Measurements from ENCODE around the gene MYO5B.
A peak's percentile ranks its signal among the peaks of the same experiment; 100 is the strongest.

MYO5B gene

GRCh38 chr18:49980896-49981295 is 214.1 kb downstream of the MYO5B start:
- no peaks in the 10 kb centered on the region for H3K27me3 ChIP-seq (ENCODE audit: insufficient read depth, low read length, poor library complexity)
- no peak overlapping the region for H2BK5ac ChIP-seq (ENCODE audit: low read length)
- H3K4me1 ChIP-seq (ENCODE audit: control insufficient read depth, low read depth, low read length), result no peaks in the 10 kb centered on the region
- H3K23ac ChIP-seq (ENCODE audit: low read length), result no peak overlapping the region
- no peak overlapping the region for H3K56ac ChIP-seq (ENCODE audit: low read length)
- H4K8ac ChIP-seq (ENCODE audit: low read depth, low read length), result no peak overlapping the region
- H3K36me3 ChIP-seq (ENCODE audit: control insufficient read depth, insufficient read depth, low read length), result no peaks in the 10 kb centered on the region
- no CpG with 5 or more reads among the region's 4 CpGs for WGBS (ENCODE audit: extremely low coverage, insufficient coverage, low lambda C conversion rate)
- H3K4me3 ChIP-seq (ENCODE audit: low read length), result no peak overlapping the region
- H3K27ac ChIP-seq (ENCODE audit: low read depth, low read length), result no peak overlapping the region
- no peak overlapping the region for H3K9ac ChIP-seq (ENCODE audit: low read length)
- H2BK15ac ChIP-seq (replicated peaks; ENCODE audit: low read depth), result no peak overlapping the region
- H3K79me2 ChIP-seq (ENCODE audit: control insufficient read depth, insufficient read depth, low read length), result no peaks in the 10 kb centered on the region
- H3K4me2 ChIP-seq (ENCODE audit: low read length), result no peak overlapping the region
- H3K4ac ChIP-seq (ENCODE audit: low read depth, low read length), result no peak overlapping the region
- H2AK5ac ChIP-seq (ENCODE audit: low read length), result no peak overlapping the region
- no peaks in the 10 kb centered on the region for H3K79me1 ChIP-seq (ENCODE audit: low read length)
- no peak for DNase-seq
- H2BK120ac ChIP-seq (ENCODE audit: low read depth, low read length), result no peak overlapping the region
- no peak overlapping the region for H3K18ac ChIP-seq (ENCODE audit: low read length)
- no peak overlapping the region for H4K5ac ChIP-seq (ENCODE audit: low read length)

GRCh38 chr18:49976795-49977560 is 218.0 kb downstream of the MYO5B start:
- Histone ChIP-seq H3K79me1 (ENCODE audit: low read length) (no peaks in the 10 kb centered on the region), H2BK15ac (replicated peaks; ENCODE audit: low read depth) (no peak overlapping the region), H3K36me3 (ENCODE audit: control insufficient read depth, insufficient read depth, low read length) (no peaks in the 10 kb centered on the region), H3K27me3 (ENCODE audit: insufficient read depth, low read length, poor library complexity) (no peaks in the 10 kb centered on the region), H3K9ac (ENCODE audit: low read length) (no peak overlapping the region), H3K4me2 (ENCODE audit: low read length) (no peak overlapping the region), H2BK120ac (ENCODE audit: low read depth, low read length) (no peak overlapping the region), H3K27ac (ENCODE audit: low read depth, low read length) (no peak overlapping the region), H3K56ac (ENCODE audit: low read length) (no peak overlapping the region), H3K4me3 (ENCODE audit: low read length) (no peak overlapping the region), H3K79me2 (ENCODE audit: control insufficient read depth, insufficient read depth, low read length) (no peaks in the 10 kb centered on the region), H2AK5ac (ENCODE audit: low read length) (no peak overlapping the region), H3K23ac (ENCODE audit: low read length) (no peak overlapping the region), H3K4me1 (ENCODE audit: control insufficient read depth, low read depth, low read length) (no peaks in the 10 kb centered on the region), H3K18ac (ENCODE audit: low read length) (no peak overlapping the region), H4K5ac (ENCODE audit: low read length) (no peak overlapping the region), H4K8ac (ENCODE audit: low read depth, low read length) (no peak overlapping the region), H2BK5ac (ENCODE audit: low read length) (no peak overlapping the region), H3K4ac (ENCODE audit: low read depth, low read length) (no peak overlapping the region)
- no CpG with 5 or more reads among the region's 15 CpGs for WGBS (ENCODE audit: extremely low coverage, insufficient coverage, low lambda C conversion rate)
- no peak for DNase-seq

- Histone ChIP-seq H2AK5ac (ENCODE audit: low read length) (no peak overlapping the region), H3K27ac (ENCODE audit: low read depth, low read length) (no peak overlapping the region), H3K79me1 (ENCODE audit: low read length) (no peaks in the 10 kb centered on the region), H3K23ac (ENCODE audit: low read length) (no peak overlapping the region), H3K4me3 (ENCODE audit: low read length) (no peak overlapping the region), H3K56ac (ENCODE audit: low read length) (no peak overlapping the region), H2BK120ac (ENCODE audit: low read depth, low read length) (no peak overlapping the region), H3K4ac (ENCODE audit: low read depth, low read length) (no peak overlapping the region), H4K8ac (ENCODE audit: low read depth, low read length) (no peak overlapping the region), H3K36me3 (ENCODE audit: control insufficient read depth, insufficient read depth, low read length) (no peaks in the 10 kb centered on the region), H3K27me3 (ENCODE audit: insufficient read depth, low read length, poor library complexity) (no peaks in the 10 kb centered on the region), H2BK15ac (replicated peaks; ENCODE audit: low read depth) (no peak overlapping the region), H3K4me2 (ENCODE audit: low read length) (no peak overlapping the region), H3K18ac (ENCODE audit: low read length) (no peak overlapping the region), H3K79me2 (ENCODE audit: control insufficient read depth, insufficient read depth, low read length) (no peaks in the 10 kb centered on the region), H3K9ac (ENCODE audit: low read length) (no peak overlapping the region), H3K4me1 (ENCODE audit: control insufficient read depth, low read depth, low read length) (no peaks in the 10 kb centered on the region), H4K5ac (ENCODE audit: low read length) (no peak overlapping the region), H2BK5ac (ENCODE audit: low read length) (no peak overlapping the region)
- 100% methylated on average over 1 of the region's 3 CpGs for WGBS (ENCODE audit: extremely low coverage, insufficient coverage, low lambda C conversion rate)
- no peak for DNase-seq
Measured at GRCh38 chr18:49976001-49976400, 218.9 kb downstream of the MYO5B start.

GRCh38 chr18:49974079-49974478 is 220.9 kb downstream of the MYO5B start:
- no peak overlapping the region for H3K23ac ChIP-seq (ENCODE audit: low read length)
- H2BK5ac ChIP-seq (ENCODE audit: low read length), result no peak overlapping the region
- H3K56ac ChIP-seq (ENCODE audit: low read length), result no peak overlapping the region
- H3K27ac ChIP-seq (ENCODE audit: low read depth, low read length), result no peak overlapping the region
- no peak overlapping the region for H4K8ac ChIP-seq (ENCODE audit: low read depth, low read length)
- no peak overlapping the region for H2BK15ac ChIP-seq (replicated peaks; ENCODE audit: low read depth)
- H3K4ac ChIP-seq (ENCODE audit: low read depth, low read length), result no peak overlapping the region
- H3K4me3 ChIP-seq (ENCODE audit: low read length), result no peak overlapping the region
- H2BK120ac ChIP-seq (ENCODE audit: low read depth, low read length), result no peak overlapping the region
- no peak overlapping the region for H3K9ac ChIP-seq (ENCODE audit: low read length)
- H3K18ac ChIP-seq (ENCODE audit: low read length), result no peak overlapping the region
- no peak overlapping the region for H2AK5ac ChIP-seq (ENCODE audit: low read length)
- no peaks in the 10 kb centered on the region for H3K36me3 ChIP-seq (ENCODE audit: control insufficient read depth, insufficient read depth, low read length)
- H3K4me1 ChIP-seq (ENCODE audit: control insufficient read depth, low read depth, low read length), result no peaks in the 10 kb centered on the region
- no peaks in the 10 kb centered on the region for H3K79me2 ChIP-seq (ENCODE audit: control insufficient read depth, insufficient read depth, low read length)
- DNase-seq, result peak; percentile 16
- no peaks in the 10 kb centered on the region for H3K27me3 ChIP-seq (ENCODE audit: insufficient read depth, low read length, poor library complexity)
- H3K79me1 ChIP-seq (ENCODE audit: low read length), result no peaks in the 10 kb centered on the region
- no peak overlapping the region for H3K4me2 ChIP-seq (ENCODE audit: low read length)
- no peak overlapping the region for H4K5ac ChIP-seq (ENCODE audit: low read length)
- no CpG with 5 or more reads among the region's 9 CpGs for WGBS (ENCODE audit: extremely low coverage, insufficient coverage, low lambda C conversion rate)

GRCh38 chr18:49973592-49973991 is 221.4 kb downstream of the MYO5B start:
- Histone ChIP-seq H3K4ac (ENCODE audit: low read depth, low read length) (no peak overlapping the region), H3K79me2 (ENCODE audit: control insufficient read depth, insufficient read depth, low read length) (no peaks in the 10 kb centered on the region), H3K18ac (ENCODE audit: low read length) (no peak overlapping the region), H3K4me1 (ENCODE audit: control insufficient read depth, low read depth, low read length) (no peaks in the 10 kb centered on the region), H3K4me3 (ENCODE audit: low read length) (no peak overlapping the region), H3K23ac (ENCODE audit: low read length) (no peak overlapping the region), H3K27me3 (ENCODE audit: insufficient read depth, low read length, poor library complexity) (no peaks in the 10 kb centered on the region), H4K8ac (ENCODE audit: low read depth, low read length) (no peak overlapping the region), H2BK15ac (replicated peaks; ENCODE audit: low read depth) (no peak overlapping the region), H3K36me3 (ENCODE audit: control insufficient read depth, insufficient read depth, low read length) (no peaks in the 10 kb centered on the region), H4K5ac (ENCODE audit: low read length) (no peak overlapping the region), H3K56ac (ENCODE audit: low read length) (no peak overlapping the region), H3K79me1 (ENCODE audit: low read length) (no peaks in the 10 kb centered on the region), H3K9ac (ENCODE audit: low read length) (no peak overlapping the region), H2AK5ac (ENCODE audit: low read length) (no peak overlapping the region), H3K27ac (ENCODE audit: low read depth, low read length) (no peak overlapping the region), H2BK5ac (ENCODE audit: low read length) (no peak overlapping the region), H2BK120ac (ENCODE audit: low read depth, low read length) (no peak overlapping the region), H3K4me2 (ENCODE audit: low read length) (no peak overlapping the region)
- no peak for DNase-seq
- no CpG with 5 or more reads among the region's 3 CpGs for WGBS (ENCODE audit: extremely low coverage, insufficient coverage, low lambda C conversion rate)

- Histone ChIP-seq H2BK120ac (ENCODE audit: low read depth, low read length) (no peak overlapping the region), H4K5ac (ENCODE audit: low read length) (no peak overlapping the region), H3K23ac (ENCODE audit: low read length) (no peak overlapping the region), H3K56ac (ENCODE audit: low read length) (no peak overlapping the region), H2BK5ac (ENCODE audit: low read length) (no peak overlapping the region), H3K36me3 (ENCODE audit: control insufficient read depth, insufficient read depth, low read length) (no peaks in the 10 kb centered on the region), H3K4me1 (ENCODE audit: control insufficient read depth, low read depth, low read length) (no peaks in the 10 kb centered on the region), H3K27me3 (ENCODE audit: insufficient read depth, low read length, poor library complexity) (no peaks in the 10 kb centered on the region), H3K27ac (ENCODE audit: low read depth, low read length) (no peak overlapping the region), H3K9ac (ENCODE audit: low read length) (no peak overlapping the region), H3K79me1 (ENCODE audit: low read length) (no peaks in the 10 kb centered on the region), H2AK5ac (ENCODE audit: low read length) (no peak overlapping the region), H3K4ac (ENCODE audit: low read depth, low read length) (no peak overlapping the region), H3K4me3 (ENCODE audit: low read length) (no peak overlapping the region), H4K8ac (ENCODE audit: low read depth, low read length) (no peak overlapping the region), H3K18ac (ENCODE audit: low read length) (no peak overlapping the region), H3K4me2 (ENCODE audit: low read length) (no peak overlapping the region), H2BK15ac (replicated peaks; ENCODE audit: low read depth) (no peak overlapping the region), H3K79me2 (ENCODE audit: control insufficient read depth, insufficient read depth, low read length) (no peaks in the 10 kb centered on the region)
- DNase-seq, result no peak
- no CpG with 5 or more reads among the region's 3 CpGs for WGBS (ENCODE audit: extremely low coverage, insufficient coverage, low lambda C conversion rate)
Measured at GRCh38 chr18:49972535-49972934, 222.4 kb downstream of the MYO5B start.
